ENCODE measurements around the gene CCDC179.

Gene CCDC179

DNA sequence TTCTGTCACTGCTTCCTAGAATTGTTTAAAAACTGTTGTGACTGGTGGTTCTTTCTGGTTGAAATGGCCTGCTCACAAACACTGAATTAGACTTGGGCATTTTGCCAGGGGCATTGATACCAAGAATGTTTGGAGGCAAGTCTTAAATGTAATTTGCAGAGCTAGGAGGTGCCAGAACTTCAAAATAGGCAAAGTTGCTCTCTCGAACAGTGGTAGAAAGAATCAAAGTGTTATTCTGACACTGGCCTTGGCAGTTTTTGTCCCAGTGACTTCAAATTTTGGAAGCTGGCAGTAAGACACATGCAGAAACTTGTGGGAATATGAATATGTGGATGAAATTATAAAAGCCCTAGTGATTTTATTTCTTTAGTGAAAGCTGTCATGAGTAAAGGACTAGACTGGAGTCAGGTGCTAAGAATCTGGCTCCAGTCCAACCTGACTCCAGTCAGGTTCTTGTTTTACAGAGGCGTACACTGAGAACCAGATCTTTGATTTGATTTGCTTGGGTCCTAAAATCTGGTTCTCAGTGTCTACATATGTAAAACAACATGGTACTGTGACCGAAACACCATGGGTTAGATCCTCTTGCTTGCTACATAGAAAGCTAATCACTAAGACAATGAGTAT is 51.6 kb downstream of the CCDC179 start:
- no peak for DNase-seq (ENCODE audit: extremely low read depth in 1 of 2, low read depth in 1 of 2)

DNA sequence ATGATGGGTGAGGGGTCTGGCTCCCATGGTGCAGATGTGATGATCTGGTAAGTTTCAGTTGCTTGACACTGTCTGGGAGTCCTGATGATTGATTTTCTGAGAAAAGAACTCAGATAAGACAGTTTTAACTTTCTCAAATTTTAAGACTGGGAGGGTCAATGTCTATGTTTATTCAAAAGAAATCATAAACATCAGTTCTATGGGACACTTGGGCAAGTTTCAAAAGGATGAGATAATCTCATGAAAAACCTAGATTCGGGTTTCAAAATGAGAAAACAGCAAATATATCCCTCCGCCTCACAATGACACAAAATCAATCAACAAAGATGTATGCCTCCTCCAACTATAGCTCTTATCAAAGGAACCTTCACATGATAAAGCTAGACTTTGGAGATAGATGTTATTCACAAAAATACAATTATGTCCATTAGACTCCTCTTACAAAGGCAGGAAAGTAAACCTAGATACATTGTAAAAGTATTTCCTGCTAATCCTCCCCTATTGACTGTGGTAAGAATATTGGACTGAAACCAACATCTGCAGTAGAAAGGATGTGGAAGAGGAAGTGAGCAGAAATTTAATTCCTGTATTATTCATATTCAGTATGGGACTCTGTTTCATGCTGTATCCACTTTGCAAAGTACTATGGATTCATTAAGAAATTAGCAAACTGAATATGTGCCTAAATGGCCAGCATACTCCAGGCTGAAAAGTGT is 52.3 kb downstream of the CCDC179 start:
- DNase-seq (ENCODE audit: extremely low read depth in 1 of 2, low read depth in 1 of 2), result no peak

DNA sequence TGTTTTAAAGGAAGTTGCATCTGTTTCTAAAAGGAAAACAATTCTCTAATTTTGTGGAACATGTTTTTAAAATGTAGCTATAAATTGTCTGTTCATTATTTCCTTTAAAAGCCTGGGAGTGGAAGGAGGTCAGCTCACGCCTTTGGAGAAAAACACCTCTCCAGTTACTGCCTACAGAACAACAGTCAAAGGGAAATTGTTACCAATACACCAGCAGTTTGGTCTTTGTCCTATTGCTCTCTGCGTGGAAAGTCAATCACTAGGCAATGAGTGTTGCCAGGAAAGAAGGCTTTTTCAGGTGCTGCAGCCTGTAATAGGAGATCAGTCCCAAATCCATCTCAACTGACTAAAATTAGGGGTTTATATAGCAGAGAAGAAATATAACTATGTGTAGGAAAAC is 52.9 kb downstream of the CCDC179 start:
- DNase-seq (ENCODE audit: extremely low read depth in 1 of 2, low read depth in 1 of 2), result no peak

DNA sequence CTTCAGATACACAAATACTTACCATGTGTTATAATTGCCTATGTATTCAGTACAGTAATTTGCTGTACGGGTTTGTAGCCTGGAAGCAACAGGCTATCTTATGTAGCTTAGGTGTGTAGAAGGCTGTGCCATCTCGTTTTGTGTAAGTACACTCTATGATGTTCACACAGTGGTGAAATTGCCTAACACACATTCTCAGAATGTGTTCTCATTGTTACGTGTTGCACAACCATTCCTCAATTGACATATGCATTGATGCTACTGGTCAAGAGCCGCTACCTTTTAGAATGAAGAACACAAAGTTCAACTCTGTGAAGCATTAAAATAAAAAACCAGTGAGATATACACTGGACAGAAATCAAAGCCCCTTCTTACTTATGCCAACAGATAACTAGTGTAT is 57.4 kb downstream of the CCDC179 start:
- no peak for DNase-seq (ENCODE audit: extremely low read depth in 1 of 2, low read depth in 1 of 2)

DNA sequence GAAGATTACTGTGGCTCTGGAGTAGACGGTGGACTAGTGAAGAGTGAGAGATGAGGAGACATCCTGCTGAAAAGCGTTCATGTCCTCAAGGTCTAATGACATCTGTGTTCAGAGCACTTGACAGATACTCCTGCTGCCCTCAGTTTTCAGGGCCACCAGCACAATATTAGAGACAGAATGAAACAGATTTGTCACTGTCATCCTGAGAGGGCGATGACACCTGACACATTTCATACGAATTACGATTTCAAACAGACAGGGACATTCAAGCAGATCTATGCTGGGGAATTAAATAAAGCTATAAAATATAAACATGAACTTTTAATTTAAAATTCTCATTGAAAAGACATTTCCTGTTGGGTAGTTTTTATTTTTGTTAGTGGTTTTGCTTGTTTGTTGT is 59.8 kb downstream of the CCDC179 start:
- no peak for DNase-seq (ENCODE audit: extremely low read depth in 1 of 2, low read depth in 1 of 2)

DNA sequence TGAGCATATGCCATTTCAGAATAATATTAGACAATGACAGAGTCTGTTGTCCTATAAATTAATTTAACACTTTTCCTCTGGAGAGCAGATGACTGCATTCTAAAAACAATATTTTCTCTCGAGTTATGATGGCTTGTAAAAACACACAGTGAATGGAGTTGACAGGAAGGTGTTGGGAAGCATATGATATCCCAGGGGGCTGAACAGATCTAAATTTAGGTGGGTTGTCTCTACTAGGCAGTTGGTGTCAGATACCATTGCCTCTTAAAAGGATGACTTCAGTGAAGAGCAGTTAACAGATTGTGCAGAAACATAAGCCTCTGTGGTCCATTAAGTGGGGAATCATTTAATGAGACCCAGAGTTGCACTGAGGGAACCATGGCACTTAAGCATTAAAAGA is 61.4 kb downstream of the CCDC179 start:
- DNase-seq (ENCODE audit: extremely low read depth in 1 of 2, low read depth in 1 of 2), result no peak

DNA sequence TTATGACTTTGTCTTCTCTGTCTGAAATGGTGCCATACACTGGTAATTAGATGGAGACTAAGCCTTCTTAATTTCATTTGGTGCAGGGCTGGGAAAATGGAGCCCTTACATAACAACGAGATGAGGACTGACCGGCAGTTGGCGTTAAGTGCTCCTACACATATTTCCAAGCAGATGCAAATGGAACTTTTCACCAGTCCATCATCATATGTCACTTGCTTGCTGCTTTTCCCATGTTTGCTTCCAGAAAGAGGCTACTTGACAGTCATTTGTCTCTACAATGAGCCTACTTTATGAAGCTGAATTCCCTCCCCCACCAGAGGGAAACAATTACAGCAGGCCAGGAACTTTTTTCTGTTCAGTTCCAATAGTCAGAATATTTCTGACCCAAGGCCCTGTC is 63.2 kb downstream of the CCDC179 start:
- DNase-seq (ENCODE audit: extremely low read depth in 1 of 2, low read depth in 1 of 2), result no peak

Data from activated CD8-positive, alpha-beta memory T cell treated with anti-CD3 and anti-CD28 coated beads for 1 hour (primary cell).